GM18517 (cell line): ENCODE measurements around the gene EPAS1.

ENCODE experiments used
- ATAC-seq: cut with Tn5 transposase; IDR thresholded peaks from one replicate; pipeline ENCODE4 v1.9.1; 2021; ENCODE audit warnings: mild to moderate bottlenecking, moderate library complexity; ENCODE audit not compliant: unreplicated experiment

Gene EPAS1

DNA sequence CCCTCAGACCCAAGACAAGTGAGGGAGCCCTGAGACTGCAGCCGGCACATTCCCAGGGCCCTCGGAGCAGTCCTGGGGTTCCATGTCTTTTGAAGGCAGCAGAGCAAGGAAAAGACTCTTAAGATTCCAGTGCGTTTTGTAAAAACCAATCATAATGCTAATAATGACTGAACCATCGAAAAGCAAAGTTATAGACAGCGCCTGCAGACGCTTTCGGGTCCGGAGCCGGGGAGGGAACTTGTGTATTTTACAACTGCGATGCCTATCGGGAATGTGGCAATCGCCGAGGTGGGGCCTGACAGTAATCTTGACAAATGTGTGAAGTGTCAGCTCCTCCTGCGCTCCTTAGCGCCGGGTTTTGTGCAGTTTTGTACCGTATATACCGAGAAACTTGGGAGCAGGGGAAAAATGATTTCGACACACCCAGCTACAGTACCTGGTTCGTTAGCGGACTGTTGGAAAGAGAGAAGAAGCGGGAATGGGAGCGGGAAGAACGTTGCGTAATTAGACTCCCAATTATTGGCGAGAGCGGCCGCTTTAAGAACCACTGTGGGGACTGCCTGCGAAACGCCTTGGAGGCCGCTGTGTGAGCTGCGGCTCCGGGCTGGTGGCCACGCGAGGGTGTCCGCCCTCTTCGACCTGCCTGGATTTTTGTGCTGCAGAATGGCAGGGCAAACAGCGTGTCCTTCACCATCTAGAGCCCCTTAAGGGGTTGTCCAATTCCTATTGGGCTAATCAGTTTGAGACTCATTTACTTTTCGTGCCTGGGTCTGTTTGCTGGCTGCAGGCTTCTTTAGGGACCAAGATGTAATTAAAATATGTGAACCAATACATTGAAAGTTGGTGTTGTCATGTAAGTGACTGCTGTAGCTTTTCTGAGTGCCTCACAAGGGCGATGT lies 2.4 kb downstream of the EPAS1 start:
- no peak for ATAC-seq

DNA sequence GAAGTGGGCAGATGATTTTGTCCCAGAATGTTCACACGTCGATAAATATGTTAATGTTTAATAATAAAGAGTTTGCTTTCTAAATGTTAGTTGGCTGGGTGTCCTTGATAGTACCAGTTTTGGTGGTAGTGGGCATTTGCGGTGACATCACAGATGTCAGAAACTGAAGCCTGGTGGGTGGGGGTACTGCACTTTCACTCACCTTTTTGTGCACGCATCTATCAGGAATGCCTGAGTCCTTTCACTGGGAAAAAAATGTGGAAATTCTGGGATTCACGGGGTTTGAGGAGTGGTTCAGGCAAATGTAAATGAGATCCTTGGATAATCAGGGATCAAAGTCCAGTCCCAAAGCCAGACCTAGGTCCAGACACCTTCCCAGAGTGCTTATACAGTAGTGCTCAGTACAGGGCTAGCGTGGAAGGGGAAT lies 3.2 kb downstream of the EPAS1 start:
- no peak for ATAC-seq

DNA sequence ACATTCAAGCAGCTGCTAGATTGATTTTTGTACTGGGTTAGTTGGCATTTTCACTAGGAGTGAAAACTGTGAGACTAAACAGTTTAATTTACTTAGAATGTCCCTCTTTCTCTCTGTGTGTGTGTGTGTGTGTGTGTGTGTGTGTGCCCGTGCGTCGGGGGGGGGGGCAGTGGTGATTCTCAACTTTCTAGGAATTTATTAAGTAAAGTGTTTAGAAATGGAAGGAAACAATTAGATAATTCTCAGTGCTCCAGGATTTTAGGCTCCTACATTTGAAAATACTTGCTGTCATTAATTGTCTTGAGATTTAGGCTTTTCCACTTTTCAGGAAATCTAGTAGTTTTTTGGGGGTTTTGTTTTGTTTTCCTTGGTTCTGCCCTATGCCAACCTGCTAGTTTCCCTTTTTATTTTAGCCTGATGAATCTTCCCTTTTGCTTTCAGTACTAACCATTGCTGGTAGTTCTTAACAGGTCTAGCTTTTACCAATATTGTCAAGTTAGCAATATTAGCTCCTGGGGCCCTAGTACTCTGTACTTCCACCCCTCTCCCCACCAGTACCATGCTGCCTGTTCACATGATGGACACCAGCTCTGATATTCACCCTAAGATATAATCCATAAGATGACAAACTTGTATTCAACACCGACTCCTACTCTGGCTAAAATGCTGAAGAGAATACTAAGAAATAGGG lies 4.9 kb downstream of the EPAS1 start:
- ATAC-seq, result no peak

DNA sequence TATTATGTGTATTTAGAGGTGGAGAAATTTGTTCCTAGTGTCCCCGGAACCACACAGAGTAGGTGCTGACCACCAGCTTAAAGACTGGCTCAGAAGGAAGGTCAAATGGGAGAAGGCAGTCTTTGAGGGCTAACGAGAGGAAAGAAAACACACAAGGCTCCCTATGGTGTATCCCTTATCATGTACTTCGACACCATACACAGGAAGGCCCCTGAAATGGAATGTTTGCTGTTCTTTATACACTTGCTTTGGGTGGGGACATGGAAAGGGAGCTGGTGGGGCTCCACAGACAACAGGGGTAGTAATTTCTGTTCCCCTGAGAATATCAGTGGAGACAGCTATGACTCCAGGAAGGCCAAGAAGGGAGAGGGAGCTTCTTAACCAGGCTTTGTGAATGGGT lies 6.0 kb downstream of the EPAS1 start:
- ATAC-seq, result no peak

DNA sequence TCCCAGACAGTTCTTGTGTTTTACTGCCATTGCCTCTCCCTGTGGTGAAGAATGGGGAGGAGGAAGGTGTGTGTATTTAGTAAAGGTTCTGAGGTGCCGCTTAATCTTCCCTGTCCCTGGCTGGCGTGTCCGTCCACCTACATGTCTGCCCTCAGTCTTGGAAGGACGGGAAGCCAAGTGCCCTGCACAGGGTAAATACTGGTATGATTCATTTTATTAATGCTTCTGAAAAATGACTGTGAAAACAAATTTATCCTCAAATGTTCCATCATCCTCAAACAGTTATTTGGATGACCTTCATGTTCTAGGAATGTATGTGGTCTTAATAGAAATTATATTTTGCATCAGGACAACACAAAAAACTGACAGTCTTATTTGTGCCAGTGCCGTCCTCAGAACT lies 6.6 kb downstream of the EPAS1 start:
- ATAC-seq, result no peak

DNA sequence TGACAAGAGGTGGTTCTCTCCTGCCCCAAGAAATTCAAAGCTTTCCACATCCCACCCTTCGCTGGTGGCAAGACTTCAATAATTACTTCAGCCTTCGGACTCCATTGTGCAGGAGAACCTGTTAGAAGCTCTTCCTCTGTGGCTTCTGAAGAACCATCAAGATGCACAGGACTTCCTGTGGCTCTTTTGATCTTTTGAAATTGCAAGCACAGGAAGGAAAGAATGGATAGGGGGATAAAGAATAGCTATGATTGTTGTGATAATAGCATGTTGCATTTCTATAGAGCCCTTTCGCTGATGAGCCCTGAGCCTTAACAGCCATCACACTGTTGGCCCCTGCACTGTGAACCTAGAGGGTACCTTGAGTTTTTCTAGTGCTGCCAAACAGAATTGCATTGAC lies 7.4 kb downstream of the EPAS1 start:
- ATAC-seq, result no peak

DNA sequence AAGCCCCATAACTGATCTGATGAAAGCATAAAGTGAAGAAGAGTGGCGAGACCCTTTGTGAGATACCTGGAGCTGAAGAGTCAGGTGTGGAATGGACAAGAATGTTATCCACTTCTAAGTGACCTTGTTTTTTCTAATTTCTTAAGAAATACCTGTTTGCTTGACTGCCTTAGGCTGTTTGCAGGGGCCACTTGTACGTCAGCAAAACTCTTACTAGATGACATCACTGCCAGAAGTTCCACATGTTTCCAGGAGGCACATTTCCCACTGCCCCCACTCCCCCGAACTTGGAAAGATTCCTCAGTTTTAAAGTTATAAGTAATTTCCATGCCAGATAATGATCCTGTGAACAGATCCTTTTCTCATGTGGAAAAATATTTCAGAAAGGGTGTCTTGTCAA lies 8.0 kb downstream of the EPAS1 start:
- no peak for ATAC-seq

DNA sequence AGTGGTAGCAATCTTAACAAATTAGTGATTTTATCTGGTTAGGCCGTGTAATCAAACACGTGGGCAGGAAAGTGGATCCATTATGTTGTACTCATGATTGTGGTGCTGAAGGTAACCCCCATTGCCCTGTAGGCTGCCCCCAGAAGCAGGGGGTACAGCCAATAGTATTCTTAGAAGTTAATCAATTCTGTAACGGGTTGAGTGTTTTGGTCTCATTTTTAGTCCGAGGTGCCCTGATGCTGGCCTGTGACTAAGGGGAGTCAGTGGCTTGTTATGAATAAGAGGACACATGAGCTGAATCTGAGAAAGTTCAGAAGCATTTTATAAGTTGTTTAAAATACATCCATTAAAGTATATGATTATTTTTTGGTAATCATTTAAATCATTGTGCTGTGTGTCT lies 8.6 kb downstream of the EPAS1 start:
- ATAC-seq, result no peak

DNA sequence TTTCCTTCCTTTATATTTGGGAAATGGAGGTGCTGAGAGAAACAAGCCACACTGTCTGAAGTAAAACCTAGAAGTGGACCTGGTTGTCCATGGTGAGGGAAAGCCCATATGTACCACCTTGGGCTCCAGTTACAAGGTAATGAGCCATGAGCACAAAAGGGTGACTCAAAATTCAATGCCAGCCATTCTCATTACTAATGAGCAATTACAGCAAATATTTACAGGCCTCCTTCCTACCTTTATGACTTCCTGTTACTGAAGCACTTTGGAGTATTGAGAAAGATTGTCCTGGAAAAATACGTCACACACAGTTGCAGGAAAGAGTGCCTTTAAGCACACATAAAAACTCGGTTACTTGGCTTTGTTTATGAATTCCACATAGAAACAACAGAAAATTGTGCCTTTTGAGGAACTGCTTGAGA lies 9.1 kb downstream of the EPAS1 start:
- no peak for ATAC-seq

DNA sequence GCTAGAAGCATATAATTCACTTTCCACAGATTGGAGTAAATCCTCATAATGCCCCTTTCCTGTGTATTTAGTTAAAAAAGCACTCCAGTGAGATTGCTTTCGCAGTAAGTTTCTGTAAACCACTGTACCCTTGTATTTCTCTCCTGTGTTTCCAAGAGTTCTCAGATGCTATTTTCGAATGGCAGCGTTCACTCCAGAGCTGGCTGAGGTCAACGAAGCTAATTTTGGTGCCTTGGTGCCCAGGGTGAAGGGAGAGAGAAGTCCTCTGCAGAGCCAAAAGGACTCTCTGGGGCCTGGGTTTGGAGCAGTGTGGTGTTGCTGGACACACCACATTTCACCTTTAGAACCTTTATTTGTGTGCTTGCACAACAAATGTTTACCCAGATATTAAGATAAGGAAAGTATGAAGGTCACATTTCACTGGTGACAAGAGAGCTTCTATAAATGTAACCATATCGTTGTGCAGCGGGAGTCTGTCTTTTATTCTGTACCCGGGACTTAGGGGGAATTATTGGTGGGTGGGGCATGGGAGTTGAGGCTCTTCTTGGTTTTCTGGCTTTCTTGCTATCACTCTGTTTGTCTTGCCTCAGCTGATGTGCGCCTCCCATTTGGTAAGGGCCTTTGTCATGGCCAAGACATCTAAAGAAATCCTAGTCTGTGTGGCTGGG lies 9.9 kb downstream of the EPAS1 start:
- no peak for ATAC-seq

DNA sequence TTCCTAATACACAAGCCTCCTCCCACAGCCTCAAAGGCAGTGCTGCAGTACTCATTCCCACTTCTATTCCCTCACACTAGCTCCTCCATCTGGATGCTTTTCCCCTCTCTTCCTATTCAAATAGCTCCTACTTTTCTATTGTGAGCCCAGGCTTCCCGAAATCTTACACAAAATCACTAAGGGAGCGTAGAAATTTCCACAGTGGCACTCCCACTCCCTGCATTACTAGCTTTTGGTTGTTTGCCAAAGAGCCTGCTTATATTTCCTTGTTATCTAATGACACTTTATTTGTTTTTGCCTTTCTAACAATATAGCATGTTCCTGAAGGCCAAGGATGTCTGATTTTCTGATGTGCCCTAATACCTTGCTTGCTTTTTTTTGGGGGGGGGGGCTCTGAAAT lies 10.9 kb downstream of the EPAS1 start:
- no peak for ATAC-seq

DNA sequence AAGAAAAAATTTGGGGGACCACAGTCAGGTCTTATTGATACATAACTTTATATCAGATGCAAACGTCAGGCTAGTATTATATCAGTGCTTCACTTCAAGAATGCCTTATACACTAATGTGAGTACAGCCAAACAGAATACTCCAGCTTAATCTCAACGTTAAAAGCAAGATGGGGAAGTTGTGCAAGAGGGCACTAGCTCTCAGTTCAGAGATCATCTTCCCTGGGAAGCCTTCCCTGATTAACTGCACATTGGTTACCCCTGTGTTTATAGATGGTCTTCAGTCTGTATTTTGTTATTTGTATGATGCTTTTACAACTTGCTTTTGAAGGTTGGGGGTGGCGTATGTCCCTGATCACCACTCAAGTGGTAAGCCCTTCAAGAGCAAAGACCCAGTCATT lies 11.4 kb downstream of the EPAS1 start:
- no peak for ATAC-seq

DNA sequence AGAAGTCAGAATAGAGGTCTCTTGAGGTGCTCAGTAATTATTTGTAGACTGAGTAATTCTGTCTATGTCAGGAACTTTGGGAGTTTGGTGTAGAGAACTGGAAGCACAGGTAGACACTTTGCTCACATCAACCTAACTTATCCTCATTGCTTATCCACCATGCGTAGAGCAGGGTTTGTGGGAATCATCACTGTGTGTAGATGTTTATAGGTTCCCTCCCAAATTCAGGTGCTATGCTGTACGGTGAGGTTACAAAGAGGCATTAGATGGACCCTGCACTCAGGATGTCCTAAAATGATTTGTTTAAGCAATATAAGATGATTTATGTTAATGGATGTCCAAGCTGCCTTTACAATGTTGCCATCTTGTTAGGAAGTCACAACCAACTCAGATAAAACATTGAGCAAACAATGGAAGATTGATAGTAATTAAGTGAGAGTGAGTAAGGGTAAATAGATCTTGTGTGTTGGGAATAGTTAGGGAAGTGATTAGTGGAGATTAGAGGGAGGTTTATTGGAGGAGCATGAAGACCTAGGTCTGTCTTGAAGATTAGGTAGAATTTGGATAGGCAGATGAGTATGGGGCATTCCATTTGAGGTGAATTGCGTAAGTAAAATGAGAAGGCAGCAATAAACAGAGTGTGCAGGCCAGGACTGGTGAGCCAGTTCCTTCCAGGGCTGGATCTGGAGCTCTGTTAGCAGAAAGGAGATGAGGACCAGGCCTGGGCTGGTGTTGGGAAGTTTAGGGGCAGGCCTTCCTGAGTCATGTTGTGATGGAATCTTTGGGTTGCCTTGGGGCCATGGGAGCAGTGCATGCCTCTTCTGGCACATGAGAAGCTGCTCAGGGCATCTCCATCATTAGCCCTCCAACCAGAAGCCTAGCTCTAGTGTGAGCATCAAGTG lies 12.1 kb downstream of the EPAS1 start:
- no peak for ATAC-seq

DNA sequence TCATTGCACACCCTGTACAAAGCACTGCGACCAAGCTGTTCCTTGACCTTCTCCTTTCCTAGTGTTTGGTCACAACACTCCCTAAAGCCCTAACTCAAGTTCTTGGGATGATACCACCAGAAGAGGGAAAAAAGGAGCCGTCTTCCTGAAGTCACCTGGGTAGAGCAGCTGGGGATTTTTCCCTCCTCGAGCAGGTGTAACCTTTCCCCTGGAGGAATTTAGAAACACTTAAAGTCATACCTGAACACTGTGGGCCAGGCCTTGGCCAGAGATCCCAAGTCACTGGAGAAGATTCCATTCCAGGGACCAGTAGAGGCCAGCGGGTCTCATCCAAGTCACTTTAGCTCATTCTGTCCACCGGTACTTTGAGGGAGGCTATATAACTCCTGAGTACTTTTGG lies 13.2 kb downstream of the EPAS1 start:
- no peak for ATAC-seq

DNA sequence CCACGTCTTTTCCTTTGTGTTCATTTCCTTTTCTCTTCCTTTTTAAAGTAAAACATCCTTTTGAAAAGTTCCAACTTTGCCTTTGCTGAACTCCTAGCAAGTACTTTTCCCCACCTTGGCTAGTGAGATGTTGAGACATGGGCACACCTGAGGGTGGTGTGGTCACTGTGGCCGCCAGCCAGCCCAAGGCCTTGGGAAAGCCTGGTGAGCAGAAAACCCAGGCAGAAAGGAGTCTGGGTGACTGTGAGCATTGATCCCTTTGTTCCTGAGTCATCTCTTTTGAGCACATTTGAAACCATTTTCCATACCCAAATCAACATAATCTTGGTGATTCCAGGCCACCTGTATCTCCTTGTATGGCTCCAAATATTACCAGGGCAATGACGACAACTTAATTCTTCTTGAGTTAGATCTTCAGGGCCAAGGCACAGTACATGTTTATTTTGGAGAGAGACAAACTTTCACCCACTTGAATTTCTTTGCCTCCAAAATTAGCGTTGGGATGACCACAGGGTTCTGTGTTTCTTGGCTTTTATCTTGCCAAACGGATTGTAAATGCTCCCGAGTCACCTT lies 14.5 kb downstream of the EPAS1 start:
- no peak for ATAC-seq

DNA sequence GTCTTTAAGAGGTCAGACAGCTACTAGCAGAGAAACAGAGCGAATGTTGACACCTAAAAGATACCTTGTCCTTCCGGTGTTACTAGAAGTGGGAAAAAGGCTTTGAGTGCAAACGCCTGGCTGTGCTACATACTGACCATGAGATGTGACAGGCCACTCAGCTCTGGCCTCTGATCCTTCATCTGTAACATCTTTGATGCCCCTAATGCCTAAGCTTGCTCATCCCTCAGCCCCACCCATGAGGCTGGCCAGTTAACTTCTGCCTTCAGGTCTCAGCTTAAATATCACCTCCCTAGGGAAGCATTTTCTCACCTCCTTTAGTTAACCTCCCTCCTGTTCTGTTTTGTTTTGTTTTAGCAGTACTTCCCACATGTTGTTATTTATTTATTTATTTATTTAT lies 15.9 kb downstream of the EPAS1 start:
- no peak for ATAC-seq

DNA sequence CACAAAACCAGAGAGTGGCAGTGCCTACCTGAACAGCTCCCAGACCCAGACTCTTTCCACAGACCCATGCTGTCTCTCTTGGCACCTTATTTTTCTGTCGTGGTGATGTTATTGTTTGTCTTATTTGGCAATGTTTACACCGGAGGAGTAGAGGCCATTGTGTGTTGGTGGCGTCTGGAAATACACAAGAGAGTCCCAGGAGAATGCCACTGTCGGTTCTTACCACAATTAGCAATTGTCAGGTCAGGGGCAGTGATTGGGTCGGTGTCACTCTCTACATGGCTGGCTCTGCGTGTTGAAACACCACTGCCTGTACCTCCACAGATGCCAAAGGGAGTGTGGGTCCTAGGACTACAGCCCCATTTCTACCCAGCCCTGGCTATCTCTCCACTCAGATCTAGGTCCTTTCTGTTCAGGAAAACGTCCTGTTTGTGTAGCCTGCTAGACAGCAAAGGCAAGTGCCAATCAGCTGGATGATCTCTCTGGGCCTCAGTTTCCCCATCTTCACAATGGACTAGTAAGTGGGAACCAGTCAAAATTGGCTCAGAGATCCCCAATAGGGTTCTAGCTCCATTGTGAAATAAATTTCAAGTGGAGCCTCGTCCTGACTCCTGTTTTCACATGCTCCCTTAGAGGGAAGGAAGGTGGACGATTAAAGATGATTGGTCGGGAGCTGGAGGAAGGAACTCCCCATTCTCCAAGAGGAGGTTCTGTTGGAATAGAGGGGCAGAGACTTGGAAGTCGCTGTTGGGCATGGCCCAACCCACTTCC lies 17.0 kb downstream of the EPAS1 start:
- no peak for ATAC-seq

DNA sequence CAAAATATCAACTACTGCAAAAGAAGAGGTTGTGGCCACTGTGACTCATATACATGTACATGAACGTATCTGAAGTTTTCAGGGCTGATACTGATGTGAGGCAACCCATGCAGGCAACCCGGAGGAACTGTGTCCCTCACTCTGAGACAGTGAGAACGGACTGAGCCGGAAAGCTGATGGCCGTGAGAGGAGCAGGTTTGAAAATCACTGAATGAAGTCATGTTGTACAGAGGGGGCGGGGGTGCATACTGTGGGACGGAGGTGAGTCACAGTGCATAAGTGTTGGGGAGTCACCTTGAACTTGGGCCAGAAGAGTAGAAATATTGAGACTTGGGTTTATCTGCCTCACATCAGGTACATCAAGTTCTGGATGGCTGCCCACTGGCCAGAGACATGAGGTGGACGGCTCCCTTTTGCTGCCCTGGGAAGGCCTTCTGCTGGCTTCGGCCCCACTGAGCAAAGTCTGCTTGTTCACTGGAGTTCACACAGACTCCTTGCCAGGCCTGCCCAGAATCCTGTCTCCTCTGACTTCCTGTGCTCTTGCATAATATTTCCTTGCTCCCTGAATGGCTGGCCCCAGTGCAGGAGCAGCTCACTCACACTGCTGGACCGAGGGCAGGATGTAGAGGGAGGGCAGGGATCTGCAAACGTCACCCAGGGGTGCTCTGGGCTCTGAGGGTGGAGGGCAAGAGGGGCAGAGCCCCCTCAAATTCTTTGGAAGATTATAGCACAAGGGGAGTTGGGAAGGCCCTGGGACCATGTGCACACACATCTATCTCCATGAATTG lies 18.1 kb downstream of the EPAS1 start:
- no peak for ATAC-seq

DNA sequence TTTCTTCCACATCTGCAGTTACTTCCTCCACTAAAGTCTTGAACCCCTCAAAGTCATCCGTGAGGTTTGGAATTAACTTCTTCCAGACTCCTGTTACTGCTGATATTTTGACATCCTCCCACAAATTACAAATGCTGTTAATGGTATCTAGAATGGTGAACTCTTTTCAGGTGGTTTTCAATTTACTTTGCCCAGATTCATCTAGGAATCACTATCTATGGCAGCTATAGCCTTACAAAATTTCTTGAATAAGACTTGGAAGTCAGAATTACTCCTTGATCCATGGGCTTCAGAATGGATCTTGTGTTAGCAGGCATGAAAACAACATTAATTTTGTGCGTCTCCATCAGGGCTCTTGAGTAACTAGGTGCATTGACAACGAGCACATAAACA lies 19.9 kb downstream of the EPAS1 start:
- ATAC-seq, result no peak
